Nephron (organoid): ENCODE results near the gene NBL1.

Source experiments
- H3K27ac Mint-ChIP-seq, 3 experiments: 2 replicates each; pipeline ENCODE4 v1.8.0; 2020; ENCODE audit warnings: mixed read lengths in 3 of 3, mild to moderate bottlenecking in 2 of 3, moderate library complexity in 1 of 3
- H3K27me3 Mint-ChIP-seq: 2 replicates; pipeline ENCODE4 v1.8.0; 2021; ENCODE audit warnings: low read depth, mild to moderate bottlenecking, moderate library complexity, mixed read lengths
- H3K36me3 Mint-ChIP-seq: 2 replicates; pipeline ENCODE4 v1.8.0; 2020; ENCODE audit warnings: low read depth, mixed read lengths
- H3K4me1 Mint-ChIP-seq: 2 replicates; pipeline ENCODE4 v1.8.0; 2020; ENCODE audit warnings: mixed read lengths
- H3K4me3 Mint-ChIP-seq, 3 experiments: 2 replicates each; pipeline ENCODE4 v1.8.0; 2020; ENCODE audit warnings: mild to moderate bottlenecking in 3 of 3, mixed read lengths in 3 of 3, moderate library complexity in 2 of 3
- H3K9me3 Mint-ChIP-seq: 2 replicates; pipeline ENCODE4 v1.8.0; 2020; ENCODE audit warnings: mixed read lengths
- CTCF ChIP-seq, 3 experiments: fragments of 200-600 bp; sonication (generic); IDR thresholded peaks; one replicate each; pipeline ENCODE4 v1.5.0; 2021; ENCODE audit warnings: antibody characterized with exemption in 3 of 3; ENCODE audit not compliant: unreplicated experiment in 3 of 3

NBL1 gene

DNA sequence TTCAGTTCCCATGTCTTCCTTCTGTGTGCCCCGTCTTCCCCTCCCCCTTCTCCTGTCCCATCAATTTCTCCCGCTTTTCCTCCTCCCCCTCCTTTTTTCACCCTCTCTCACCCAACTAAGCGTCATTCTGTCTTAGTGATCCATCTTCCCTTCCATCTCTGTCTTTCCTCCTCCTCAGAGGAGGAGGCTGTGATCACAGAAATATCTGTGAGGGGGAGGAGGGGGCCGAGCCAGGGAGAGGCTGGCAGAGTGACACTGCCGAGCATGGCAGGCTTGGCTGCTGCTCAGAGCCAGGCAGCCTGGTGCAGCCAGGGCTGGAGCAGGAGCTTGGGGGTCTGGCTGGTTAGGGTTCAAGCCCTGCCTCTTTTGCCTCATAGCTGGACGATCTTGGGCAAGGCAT, 28.1 kb downstream of the NBL1 start:
- Mint-ChIP-seq H3K27me3 (peaks cover 82% of the 10 kb centered on the region), H3K4me3 (no peak overlapping the region), H3K27ac (no peak overlapping the region), H3K36me3 (no peaks in the 10 kb centered on the region), H3K9me3 (no peaks in the 10 kb centered on the region), H3K4me1 (no peaks in the 10 kb centered on the region)
- no peak for TF ChIP-seq CTCF (IDR thresholded peaks at IDR 0.05; ENCODE audit: unreplicated experiment in 3 of 3)

DNA sequence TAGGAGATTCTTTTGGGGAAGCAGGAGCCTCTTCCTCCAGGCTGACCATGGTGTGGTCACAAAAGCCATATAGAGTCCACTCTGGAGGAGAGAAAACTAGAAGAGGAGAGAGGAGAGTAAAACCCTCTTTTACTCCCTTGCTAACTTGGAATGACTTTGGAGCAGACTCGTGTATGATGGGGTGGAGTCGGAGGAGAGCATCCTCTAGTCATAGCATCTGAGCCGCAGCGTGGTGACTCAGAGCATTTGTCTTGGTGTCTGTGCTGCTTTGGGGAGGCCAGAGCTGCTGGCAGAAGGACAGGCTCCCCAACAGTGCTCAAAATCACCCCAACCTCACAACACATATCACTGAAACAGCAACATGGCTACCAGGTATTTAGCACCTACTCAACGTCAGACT, 31.7 kb downstream of the NBL1 start:
- peaks cover 53% of the 10 kb centered on the region for H3K27me3 Mint-ChIP-seq
- TF ChIP-seq CTCF (IDR thresholded peaks at IDR 0.05; ENCODE audit: unreplicated experiment in 3 of 3), result no peak
- H3K36me3 Mint-ChIP-seq, result no peaks in the 10 kb centered on the region
- no peaks in the 10 kb centered on the region for H3K9me3 Mint-ChIP-seq
- H3K27ac Mint-ChIP-seq, result no peak overlapping the region
- H3K4me1 Mint-ChIP-seq, result no peaks in the 10 kb centered on the region
- no peak overlapping the region for H3K4me3 Mint-ChIP-seq

- H3K27ac Mint-ChIP-seq, result no peak overlapping the region
- no peak for TF ChIP-seq CTCF (IDR thresholded peaks at IDR 0.05; ENCODE audit: unreplicated experiment in 3 of 3)
- H3K4me1 Mint-ChIP-seq, result no peaks in the 10 kb centered on the region
Observed at GRCh38 chr1:19676438-19676922, 32.4 kb downstream of the NBL1 start.

DNA sequence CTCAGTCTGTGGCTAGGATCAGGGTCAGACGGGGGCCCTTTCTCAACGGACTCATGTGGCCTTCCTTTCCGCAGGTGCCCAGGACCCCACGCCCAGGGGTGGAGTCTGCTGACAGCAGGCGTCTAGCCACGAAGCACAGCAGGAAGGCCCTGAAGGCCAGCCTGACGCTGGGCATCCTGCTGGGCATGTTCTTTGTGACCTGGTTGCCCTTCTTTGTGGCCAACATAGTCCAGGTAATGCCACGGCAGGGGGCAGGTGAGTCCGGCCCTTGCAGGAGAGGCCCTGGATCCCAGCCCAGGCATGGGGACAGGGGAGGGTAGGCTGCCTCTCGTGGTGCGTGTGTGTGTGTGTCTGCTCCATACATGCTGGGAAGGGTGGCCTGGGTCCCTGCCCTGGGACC, 34.4 kb downstream of the NBL1 start:
- TF ChIP-seq CTCF (IDR thresholded peaks at IDR 0.05; ENCODE audit: unreplicated experiment in 3 of 3), result no peak
- Mint-ChIP-seq H3K27ac (no peak overlapping the region), H3K27me3 (peaks cover 31% of the 10 kb centered on the region), H3K4me3 (no peak overlapping the region), H3K4me1 (no peaks in the 10 kb centered on the region), H3K36me3 (no peaks in the 10 kb centered on the region), H3K9me3 (no peaks in the 10 kb centered on the region)

More at GRCh38 chr1:19676438-19676922, 32.4 kb downstream of the NBL1 start:
- Mint-ChIP-seq H3K27me3 (peaks cover 47% of the 10 kb centered on the region), H3K4me3 (no peak overlapping the region), H3K36me3 (no peaks in the 10 kb centered on the region), H3K9me3 (no peaks in the 10 kb centered on the region)

GRCh38 chr1:19678931-19679453, 34.9 kb downstream of the NBL1 start:
- Mint-ChIP-seq H3K4me3 (no peak overlapping the region), H3K9me3 (no peaks in the 10 kb centered on the region), H3K4me1 (no peaks in the 10 kb centered on the region), H3K27ac (no peak overlapping the region), H3K27me3 (peaks cover 31% of the 10 kb centered on the region), H3K36me3 (no peaks in the 10 kb centered on the region)
- TF ChIP-seq CTCF (IDR thresholded peaks at IDR 0.05; ENCODE audit: unreplicated experiment in 3 of 3), result no peak

DNA sequence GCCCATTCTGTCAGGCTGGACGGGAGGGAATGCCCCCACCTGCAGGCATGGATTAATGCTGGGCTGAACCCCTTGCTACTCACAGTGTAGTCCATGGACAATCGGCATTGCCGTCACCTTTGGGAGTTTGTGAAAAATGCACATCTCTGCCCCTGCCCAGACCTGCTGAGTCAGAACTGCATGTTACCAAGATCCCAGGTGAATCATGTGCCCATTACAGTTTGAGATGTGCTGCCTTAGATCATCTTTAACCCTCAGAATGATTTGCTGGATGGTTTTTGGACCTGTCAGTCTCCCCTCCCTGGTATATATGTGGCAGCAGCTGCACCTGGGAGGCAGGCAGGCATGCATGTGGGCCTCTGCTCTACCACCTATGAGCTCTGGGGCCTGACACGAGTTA, 35.6 kb downstream of the NBL1 start:
- Mint-ChIP-seq H3K9me3 (no peaks in the 10 kb centered on the region), H3K27ac (no peak overlapping the region), H3K27me3 (peaks cover 27% of the 10 kb centered on the region), H3K36me3 (no peaks in the 10 kb centered on the region), H3K4me1 (no peaks in the 10 kb centered on the region), H3K4me3 (no peak overlapping the region)
- TF ChIP-seq CTCF (IDR thresholded peaks at IDR 0.05; ENCODE audit: unreplicated experiment in 3 of 3), result no peak
